Stimulated activated CD8-positive, alpha-beta memory T cell treated with anti-CD3 and anti-CD28 coated beads, Interleukin-2, amount 100 ng/mL, for 1 hour (primary cell): ENCODE results near the gene RBM10.

Experiments
- DNase-seq, 2 donors: peaks; one replicate each; pipeline ENCODE4 v3.0.0-alpha.2; 2020; ENCODE audit warnings: low read depth in 2 of 2

Gene RBM10

DNA sequence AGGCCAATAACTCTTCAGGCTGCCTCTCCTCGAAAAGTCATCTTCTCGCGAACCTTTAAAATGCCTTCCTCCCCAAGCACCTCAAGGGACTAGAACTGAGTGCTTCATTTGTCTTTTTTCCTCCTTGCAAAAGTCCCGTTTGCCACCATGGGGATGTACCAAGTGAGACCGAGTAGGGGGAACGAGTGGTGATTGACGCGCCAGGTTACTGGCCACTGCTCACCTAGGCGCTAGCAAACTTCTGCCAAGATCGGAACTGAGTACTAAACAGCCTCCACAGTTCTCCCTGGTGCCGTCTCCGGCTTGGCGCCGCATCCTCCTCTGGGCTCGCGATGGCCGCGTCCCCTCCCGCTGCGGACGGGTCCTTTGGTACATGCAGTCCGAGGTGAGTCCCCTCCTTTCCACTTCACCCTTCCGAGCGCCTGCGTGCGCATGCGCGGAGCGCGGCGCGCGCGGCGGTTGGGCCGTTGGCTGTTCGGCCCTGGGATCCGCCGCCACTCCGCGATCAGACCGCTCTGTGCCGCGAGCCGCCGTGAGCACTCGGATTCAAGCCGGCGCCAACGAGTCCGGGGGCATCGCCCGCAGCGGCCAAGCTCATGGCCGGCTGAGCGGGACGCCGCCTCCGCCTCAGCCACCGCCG lies 73.4 kb downstream of the RBM10 start, which contains the start of gene CDK16:
TSS of gene CDK16 (plus strand) at position 402 of the 640 bp plus-strand sequence. CDS start 4,877 bp downstream, outside the sequence.
- peak; percentile 42 to 52 for DNase-seq

DNA sequence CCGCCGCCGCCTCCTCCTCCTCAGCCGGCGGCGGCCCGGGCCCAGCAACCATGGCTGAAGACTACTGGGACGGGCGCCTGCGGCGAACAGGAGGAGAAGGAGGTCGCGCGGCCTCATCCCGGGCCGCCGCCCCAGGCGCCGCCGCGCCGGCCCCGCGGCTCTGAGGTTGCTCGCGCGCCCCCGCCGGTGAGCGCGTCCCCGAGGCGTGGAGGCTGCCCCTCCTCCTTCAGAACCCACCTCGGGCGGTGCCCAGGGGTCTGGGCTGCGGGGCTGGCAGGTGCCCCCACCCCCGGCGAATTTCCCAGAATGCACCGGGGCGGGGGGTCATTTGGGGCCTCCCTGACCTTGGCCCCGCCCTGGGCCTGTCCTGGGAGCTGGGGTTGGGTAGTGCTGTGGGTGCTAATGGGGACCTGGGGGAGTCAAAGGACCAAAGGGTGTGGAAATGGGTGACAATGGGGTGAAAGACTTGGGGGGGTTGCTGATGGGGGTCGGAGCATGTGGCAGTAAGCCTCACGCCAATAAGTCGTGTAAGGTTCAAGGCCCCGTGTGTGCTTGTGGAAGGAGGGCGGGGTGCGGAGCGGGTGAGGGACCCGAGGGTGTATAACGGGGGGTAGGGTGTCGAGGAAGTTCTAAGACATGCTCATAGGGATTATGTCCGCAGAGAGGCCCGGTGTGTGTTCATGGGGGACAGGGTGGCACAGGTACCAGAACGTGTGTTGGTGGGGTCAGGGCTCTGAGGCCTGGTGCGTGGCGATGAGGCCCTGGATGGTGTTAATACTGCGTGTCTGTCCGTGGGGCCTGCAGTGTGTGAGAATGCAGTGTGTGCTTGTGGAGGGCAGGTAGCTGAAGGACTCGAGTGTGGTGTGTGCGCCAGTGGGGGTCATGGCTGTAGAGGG lies 74.1 kb downstream of the RBM10 start:
- DNase-seq = no peak

DNA sequence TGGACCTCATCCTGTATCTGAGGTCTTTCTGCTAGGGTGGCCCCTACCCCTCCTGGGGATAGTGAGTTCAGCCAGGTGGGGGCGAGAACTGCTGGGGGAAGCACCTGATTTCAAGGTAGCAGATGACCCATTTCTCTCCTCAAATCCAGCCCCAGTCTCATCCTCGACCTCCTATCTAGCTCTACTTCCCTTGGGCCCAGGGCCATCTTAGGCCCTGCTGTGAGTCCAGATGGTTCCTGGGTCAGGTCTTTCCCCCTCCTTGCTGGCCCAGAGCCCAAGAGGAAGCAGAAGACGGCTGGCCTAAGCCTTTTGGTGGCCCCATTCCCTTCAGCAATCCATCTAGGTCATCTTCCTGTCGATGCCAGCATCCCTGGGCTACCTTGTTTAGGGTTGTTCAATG lies 76.7 kb downstream of the RBM10 start:
- no peak for DNase-seq

DNA sequence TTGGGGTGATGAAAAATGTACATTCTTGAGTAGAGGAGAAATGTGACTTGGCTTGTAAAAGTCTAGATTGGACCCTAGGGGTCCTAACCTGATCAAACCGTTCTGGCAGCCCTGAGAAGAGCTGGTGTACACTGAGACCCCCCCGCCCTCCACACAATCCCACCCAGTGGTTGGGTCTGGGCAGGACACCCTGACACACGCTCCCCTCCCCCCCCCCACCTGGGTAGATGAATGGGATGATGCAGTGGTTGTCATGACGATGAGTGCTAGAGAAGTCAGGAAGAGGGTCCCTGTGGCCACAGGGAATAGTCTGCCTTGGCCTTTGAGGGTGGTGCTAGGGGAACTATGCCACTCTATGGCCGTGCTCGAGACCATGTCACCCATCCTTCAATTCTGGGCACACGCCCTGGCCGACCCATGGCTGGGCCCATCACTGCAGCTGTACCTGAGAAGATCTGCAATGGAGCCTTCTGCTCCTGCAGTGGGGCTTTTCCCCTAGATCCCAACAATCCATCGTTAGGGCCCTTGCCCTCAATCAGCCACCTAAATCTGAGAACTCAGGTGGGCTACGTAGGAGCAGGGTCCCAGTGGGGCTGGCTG lies 77.8 kb downstream of the RBM10 start:
- DNase-seq = no peak

DNA sequence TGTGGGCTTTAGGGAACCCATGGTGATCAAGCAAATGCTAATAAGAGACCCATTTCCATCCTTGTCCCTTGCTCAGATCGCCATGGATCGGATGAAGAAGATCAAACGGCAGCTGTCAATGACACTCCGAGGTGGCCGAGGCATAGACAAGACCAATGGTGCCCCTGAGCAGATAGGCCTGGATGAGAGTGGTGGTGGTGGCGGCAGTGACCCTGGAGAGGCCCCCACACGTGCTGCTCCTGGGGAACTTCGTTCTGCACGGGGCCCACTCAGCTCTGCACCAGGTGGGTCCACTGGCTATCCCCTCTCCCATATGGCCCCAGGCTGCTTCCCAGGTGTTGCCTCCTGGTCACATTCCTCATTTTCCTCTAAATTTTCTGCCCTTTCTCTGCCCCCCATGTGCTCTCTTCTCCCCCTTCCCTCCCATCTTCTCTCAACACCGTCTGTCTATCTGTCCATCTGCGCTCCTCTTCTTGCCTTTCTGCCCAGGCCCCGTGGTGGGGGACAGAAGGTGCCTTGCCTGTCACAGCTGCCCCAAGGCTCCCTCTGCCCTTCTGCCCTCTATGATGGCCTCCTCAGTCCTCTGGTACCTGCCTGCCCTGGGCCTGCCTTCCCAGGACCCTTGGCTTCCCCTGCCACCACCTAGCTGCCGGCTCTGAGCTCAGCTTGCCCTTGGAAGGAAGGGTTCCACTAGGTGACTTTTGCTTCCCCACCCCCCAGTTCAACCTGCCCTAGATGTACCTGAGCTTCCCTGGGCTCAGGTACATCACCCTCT lies 78.6 kb downstream of the RBM10 start:
- no peak for DNase-seq

DNA sequence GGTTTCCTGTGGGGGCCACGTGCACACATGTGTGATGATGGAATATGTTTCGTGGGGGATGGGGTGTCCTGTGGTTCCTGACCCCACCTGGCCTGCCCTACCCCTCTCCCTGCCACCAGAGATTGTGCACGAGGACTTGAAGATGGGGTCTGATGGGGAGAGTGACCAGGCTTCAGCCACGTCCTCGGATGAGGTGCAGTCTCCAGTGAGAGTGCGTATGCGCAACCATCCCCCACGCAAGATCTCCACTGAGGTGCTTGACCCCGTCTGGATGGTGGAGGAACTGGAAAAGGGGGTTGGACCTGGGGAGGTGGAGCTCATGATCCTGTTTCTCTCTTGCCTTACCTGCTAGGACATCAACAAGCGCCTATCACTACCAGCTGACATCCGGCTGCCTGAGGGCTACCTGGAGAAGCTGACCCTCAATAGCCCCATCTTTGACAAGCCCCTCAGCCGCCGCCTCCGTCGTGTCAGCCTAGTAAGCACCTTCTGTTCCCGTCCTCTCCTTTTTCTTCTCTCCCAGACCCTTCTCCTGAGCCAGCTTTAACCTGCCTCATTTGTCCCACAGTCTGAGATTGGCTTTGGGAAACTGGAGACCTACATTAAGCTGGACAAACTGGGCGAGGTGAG lies 79.4 kb downstream of the RBM10 start:
- DNase-seq = no peak

DNA sequence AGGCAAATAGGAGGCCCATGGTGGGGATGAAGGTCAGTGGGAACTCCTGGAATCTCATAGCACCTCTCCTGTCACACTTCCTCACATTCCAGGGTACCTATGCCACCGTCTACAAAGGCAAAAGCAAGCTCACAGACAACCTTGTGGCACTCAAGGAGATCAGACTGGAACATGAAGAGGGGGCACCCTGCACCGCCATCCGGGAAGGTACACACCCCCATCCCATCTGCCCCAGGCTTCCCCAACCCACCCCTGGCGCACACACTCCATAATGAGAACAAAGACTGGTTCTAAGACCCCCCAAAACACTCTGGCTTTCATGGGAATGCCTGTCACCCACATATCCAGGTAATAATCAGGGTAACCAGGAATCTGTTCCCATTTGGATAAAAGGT lies 79.9 kb downstream of the RBM10 start:
- no peak for DNase-seq

DNA sequence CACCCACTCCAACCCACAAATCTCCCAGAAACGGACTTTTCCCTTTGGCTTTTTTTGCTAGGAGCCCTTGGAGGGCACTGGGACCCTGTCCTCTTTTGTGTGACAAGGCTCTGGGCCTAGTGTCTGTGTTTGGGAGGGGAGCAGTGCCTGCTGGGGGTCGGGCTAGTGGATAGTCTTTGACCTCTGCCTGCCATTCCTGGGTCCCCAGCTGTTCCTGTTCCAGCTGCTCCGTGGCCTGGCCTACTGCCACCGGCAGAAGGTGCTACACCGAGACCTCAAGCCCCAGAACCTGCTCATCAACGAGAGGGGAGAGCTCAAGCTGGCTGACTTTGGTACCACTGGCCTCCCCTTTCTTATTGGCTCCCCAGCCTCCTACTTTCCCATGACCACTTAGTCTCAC lies 81.0 kb downstream of the RBM10 start:
- DNase-seq = no peak

DNA sequence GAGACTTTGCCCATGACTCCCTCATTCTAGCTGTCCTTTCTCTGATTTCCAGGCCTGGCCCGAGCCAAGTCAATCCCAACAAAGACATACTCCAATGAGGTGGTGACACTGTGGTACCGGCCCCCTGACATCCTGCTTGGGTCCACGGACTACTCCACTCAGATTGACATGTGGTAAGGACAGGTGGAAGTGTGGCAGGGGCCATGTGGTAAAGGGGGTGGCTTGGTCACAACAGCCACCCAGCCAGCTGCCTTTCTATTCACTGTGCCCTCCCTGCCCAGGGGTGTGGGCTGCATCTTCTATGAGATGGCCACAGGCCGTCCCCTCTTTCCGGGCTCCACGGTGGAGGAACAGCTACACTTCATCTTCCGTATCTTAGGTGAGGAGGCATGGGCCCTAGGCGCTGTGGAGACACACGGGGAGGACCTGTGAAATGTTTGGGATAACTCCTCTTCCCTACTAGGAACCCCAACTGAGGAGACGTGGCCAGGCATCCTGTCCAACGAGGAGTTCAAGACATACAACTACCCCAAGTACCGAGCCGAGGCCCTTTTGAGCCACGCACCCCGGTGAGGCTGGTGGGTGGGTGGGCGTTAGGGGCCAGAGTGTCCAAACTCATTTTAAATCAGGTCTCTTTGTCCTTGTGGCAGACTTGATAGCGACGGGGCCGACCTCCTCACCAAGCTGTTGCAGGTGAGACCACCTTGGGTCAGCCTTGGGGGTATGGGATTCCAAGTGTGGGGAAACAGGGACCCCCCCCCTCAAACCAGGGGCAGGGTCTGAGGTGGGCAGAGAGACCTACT lies 81.7 kb downstream of the RBM10 start:
- DNase-seq = no peak

DNA sequence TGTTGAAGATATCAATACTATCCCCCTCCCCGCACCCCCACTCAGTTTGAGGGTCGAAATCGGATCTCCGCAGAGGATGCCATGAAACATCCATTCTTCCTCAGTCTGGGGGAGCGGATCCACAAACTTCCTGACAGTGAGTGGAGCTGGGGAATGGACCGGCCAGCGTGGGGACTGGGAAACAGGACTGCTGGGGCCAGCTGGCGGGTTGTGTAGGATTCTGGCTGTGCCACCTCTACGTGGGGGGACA lies 82.2 kb downstream of the RBM10 start:
- no peak for DNase-seq

DNA sequence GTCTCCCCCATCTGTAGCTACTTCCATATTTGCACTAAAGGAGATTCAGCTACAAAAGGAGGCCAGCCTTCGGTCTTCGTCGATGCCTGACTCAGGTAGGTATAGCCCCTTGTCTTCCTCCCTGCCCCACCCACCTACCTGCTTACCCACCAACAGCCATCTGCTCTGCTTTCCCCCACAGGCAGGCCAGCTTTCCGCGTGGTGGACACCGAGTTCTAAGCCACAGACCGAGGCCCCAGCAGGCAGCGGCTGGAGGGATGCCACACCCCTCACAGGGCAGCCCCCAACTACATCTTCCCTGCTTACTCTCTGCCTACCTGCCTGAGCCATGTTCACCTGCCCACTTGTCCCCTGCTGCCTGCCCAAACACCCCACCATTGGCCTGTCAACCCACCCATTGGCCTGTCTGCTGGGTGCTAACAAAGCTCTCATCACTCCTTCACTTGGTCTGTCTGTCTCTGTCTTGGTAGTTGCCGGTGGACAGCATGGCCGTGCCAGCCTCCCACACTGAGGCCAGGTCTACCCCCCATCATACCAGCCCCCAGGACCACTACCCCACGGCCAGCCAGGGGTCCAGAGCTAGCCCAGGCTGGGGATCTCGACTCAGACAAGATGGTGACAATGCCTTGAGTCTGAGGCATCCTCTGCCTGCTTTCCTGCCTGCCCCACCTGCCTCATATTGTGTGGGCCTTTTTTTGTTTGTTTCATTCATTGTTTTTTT lies 83.7 kb downstream of the RBM10 start:
- DNase-seq = no peak

DNA sequence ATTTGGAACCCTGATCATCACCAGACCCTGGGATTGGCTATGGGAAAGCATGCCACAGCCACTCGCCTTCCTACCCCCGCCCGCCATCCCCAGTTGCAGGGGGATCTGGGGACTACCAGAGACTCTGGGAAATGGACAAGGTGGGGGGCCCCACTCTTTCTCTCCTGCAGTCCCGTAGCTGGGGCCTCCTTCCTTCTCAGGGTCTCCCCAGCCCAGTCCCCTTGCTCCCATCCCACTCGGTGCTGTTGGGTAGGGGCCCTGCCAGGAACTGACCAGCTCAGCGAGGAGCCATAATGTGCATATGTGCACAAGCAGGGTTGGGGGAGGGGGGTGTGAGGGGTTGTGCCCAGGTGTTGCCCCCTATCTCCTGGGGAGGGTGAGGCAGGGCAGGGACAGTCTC lies 84.4 kb downstream of the RBM10 start:
- DNase-seq = no peak

DNA sequence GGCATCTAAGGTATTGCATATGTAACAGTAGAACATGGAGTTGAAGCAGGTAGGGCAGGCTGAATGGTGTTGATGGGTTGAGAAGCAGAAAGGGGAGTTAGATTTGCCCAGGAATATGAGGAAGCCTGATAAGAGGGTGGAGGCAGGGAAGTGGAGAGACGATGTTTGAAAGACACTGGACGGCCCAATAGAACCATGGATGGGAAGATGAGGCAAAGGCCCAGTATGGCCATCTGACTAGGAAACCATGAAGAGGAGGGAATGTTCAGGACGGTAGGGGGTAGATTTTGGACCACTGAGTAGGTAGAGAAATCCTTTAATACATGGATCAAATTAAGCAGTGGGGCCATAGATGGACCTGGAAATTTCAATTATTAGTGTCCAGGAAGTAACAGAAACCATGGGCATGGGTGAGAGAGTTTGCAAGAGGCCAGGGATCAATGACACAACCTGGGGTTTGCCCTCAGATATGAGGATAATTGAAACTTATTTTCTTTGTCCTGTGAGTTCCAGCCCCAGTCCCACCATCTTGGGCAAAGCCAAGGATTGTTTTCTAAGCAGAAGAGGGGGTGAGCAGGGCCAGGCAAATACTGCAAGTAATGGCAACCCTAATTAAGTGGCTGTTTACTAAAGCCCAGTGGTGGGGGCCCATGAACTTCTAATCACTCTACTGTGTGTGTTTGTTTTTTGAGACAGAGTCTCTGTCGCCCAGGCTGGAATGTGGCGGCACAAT lies 85.3 kb downstream of the RBM10 start:
- DNase-seq = no peak

DNA sequence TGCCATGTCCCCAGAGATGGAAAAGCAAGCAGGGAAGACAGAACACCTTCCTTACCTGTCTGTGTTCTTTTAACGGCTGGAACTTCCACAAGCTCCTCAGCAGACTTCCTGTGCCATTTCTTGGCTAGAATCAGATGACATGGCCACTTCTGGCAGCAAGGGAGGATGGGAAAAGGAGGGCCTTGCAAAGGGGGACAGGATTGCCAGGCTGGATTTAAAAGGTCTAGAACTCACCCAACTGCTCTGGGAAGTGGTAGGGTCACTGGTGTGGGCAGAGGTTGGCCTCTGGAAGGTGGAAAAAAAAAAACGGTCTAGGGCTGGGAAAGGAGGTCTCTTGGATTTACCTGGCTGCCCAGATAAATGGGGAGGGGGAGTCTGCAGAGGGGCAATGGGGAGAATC lies 86.1 kb downstream of the RBM10 start:
- DNase-seq = no peak

DNA sequence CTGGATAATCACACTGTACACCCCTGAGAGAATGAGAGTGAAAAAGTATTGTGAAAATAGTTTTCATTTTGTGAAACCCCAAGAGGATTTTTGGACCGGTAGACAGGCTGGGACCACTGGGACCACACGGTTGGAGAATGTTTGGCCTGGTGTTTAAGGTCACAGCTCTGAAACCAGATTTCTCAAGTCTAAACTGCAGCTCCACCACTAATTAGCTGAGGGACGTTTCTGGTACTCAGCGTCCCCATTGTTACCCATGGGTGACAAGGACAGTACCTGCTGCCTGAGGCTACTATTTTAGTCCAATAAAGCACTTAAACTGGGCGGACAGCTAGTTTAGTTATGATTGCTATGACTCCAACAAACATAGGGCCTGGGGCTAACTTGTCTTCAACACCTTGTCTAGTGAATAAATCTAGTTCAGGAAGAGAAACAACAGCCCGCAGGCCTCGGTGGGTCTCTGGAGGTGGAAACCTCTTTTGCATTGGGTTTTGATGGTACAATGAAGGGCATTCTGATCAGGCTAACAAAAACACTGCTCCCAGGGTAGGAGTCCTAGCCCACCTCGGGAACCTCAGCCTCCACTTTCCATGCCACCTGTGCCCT lies 87.3 kb downstream of the RBM10 start:
- no peak for DNase-seq

DNA sequence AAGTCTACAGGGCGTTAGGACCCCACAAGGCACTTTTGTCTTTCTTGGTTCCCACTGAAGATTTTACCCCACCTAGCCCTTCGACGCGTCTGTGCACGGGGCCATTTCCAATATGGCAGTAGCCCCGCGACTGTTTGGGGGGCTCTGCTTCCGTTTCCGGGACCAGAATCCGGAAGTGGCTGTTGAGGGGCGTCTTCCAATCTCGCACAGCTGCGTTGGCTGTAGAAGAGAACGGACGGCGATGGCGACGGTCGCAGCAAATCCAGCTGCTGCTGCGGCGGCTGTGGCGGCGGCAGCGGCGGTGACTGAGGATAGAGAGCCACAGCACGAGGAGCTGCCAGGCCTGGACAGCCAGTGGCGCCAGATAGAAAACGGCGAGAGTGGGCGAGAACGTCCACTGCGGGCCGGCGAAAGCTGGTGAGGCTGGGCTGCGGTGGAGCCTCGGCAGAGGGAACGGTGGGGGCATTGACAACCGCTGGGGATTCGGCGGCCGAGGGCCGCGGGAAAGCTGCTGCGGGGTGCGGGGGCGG lies 87.8 kb downstream of the RBM10 start, which contains the start of gene USP11:
TSS of gene USP11 (plus strand) at position 207 of the 530 bp plus-strand sequence. CDS start at position 242, 35 bp downstream.
- DNase-seq = peak; percentile 25 to 33

DNA sequence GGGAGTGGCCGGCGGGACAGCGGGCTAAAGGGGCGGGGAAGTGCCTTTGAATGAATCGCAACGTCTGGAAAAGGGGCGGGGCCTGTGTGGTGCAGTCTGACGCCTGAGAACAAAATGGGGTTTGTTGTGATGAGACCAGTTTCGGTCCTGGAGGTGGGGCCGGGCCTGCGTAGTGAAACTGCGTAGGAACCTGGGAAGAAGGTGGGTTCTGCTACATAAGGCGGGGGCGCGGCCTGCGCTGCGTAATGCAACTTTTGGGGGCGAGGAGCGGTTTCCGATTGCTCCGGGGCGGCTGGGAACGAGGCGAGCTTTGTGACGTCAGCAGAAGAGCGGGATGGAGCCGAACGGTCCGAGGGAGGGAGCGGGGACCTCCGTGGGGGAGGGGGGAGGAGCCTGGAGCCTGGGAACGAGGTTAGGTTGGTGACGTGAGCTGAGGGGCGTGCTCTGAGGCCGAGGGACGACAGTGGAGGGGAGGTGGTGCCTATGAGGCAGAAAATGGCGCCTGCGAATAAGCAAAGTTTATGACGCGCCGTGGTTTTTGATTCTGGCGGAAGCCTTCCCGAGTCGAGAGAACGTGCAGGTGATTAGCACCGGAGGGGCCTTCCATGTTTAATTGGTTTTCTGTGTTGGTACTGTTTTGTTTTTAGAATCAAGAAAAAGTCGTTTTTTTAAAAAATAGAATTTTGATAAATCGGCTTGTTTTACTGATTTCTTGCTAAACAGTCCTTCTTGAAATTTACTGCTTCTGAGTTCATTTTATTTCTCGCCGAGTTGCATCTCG lies 88.5 kb downstream of the RBM10 start:
- DNase-seq = peak; percentile 87 to 88

DNA sequence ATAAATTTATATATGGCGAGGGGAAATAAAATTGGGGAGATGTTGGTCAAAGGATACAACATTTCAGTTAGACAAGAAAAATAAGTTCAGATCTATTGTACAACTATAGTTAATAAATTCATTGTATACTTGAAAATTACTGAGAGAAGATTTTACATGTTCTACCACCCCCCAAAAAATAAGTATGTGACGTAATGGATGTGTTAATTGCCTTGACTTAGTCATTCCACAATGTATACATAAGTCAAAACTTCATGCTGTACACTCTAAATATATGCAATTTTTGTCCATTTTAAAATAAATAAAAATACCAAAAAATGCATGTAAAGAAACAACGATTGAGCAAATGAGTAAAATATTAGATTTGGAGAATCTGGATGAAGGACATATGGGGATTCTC lies 89.6 kb downstream of the RBM10 start:
- no peak for DNase-seq
